ENCODE results near the gene ANKRD31. TPM values are rescaled to one million over a fixed set of nuclear protein-coding genes. Genes with fewer than 3 reads are reported as not detected.
"Not testable (repeated sequence)": the region's sequence is repeated elsewhere in the genome, so short reads cannot be mapped to it uniquely, and the experiment has no call there.

The ANKRD31 gene
- total RNA-seq, 1 experiment from 2014 or later: 0.11 TPM

GRCh38 chr5:75174872-75175271, 61.8 kb downstream of the ANKRD31 start:
- peaks cover 15 to 31% (median 29%) of the 10 kb centered on the region in 3 experiments; a peak in 6 of 7 replicates for H3K36me3 Mint-ChIP-seq (ENCODE audit: insufficient read depth in 1 of 3, low read depth in 3 of 3)
- H3K56ac ChIP-seq (ENCODE audit: insufficient read length, low read depth, low read length); H2BK12ac ChIP-seq (ENCODE audit: insufficient read length, low read depth, low read length); H3K27ac ChIP-seq (ENCODE audit: insufficient read length, low read depth, low read length); H3K4me1 ChIP-seq (ENCODE audit: insufficient read depth, low read length); H4K91ac ChIP-seq (ENCODE audit: insufficient read length, low read depth, low read length); H3K4me3 Mint-ChIP-seq; H4K8ac ChIP-seq (replicated peaks; ENCODE audit: insufficient read length, low read depth, low read length); H3K79me2 ChIP-seq (ENCODE audit: insufficient read depth, low read length); H3K4me2 ChIP-seq (ENCODE audit: insufficient read depth, insufficient read length, low read length); H3K27me3 ChIP-seq (ENCODE audit: insufficient read depth, low read length); H3K23me2 ChIP-seq (ENCODE audit: insufficient read length, low read depth, low read length, poor library complexity, severe bottlenecking); H3K27me3 Mint-ChIP-seq (ENCODE audit: low read depth); H2BK20ac ChIP-seq (ENCODE audit: low read depth, low read length, poor library complexity, severe bottlenecking); H4K20me1 ChIP-seq (ENCODE audit: control insufficient read depth, insufficient read depth, insufficient read length); H2AK5ac ChIP-seq (ENCODE audit: insufficient read length, low read length); H3K9me3 ChIP-seq (ENCODE audit: control insufficient read depth, low read depth, low read length); H3K4ac ChIP-seq (ENCODE audit: low read depth, low read length); H3K79me1 ChIP-seq (ENCODE audit: insufficient read depth, low read depth, low read length, poor library complexity, severe bottlenecking); H3K4me1 Mint-ChIP-seq; H2BK120ac ChIP-seq (ENCODE audit: low read depth, low read length, poor library complexity, severe bottlenecking); H2BK5ac ChIP-seq (ENCODE audit: insufficient read length, low read length); H3K14ac ChIP-seq (ENCODE audit: insufficient read depth, low read length); H2AFZ ChIP-seq (ENCODE audit: low read length); H4K5ac ChIP-seq (ENCODE audit: insufficient read length, low read depth, low read length); H3K18ac ChIP-seq (ENCODE audit: insufficient read length, low read depth, low read length); H3K27ac Mint-ChIP-seq; H3T11ph ChIP-seq (ENCODE audit: low read length); H3K23ac ChIP-seq (ENCODE audit: insufficient read length, low read depth, low read length); H3K9ac ChIP-seq (ENCODE audit: extremely low read depth, insufficient read length, low read length); H2BK15ac ChIP-seq (ENCODE audit: low read depth, low read length); DNase-seq: not testable (repeated sequence)
- peaks cover 38 to 43% of the 10 kb centered on the region in 2 experiments for H3K9me3 Mint-ChIP-seq
- no CpG with 5 or more reads among the region's 4 CpGs for whole genome bisulfite sequencing (ENCODE audit: extremely low coverage, insufficient read length, low lambda C conversion rate)
